Breast epithelium (tissue), 4 donors: ENCODE measurements around the gene LCE2A. TPM values are rescaled to one million over a fixed set of nuclear protein-coding genes. Genes with fewer than 3 reads are reported as not detected.
"Not testable (repeated sequence)": the region's sequence is repeated elsewhere in the genome, so short reads cannot be mapped to it uniquely, and the experiment has no call there.

Source experiments
- DNase-seq, 2 donors: peaks; one replicate each; pipeline ENCODE4 v3.0.0-alpha.2; 2019; ENCODE audit warnings: low spot score in 2 of 2
- H3K27ac ChIP-seq, 2 donors: fragments of 200-600 bp; sonication (generic) in 1 of 2; one replicate each; pipeline ENCODE4 v1.5.1; 2016 to 2019; ENCODE audit warnings: mild to moderate bottlenecking in 1 of 2
- H3K27me3 ChIP-seq, 2 donors: fragments of 200-600 bp; sonication (generic) in 1 of 2; one replicate each; pipeline versions ENCODE4 v1.5.1 to v1.6.0; 2017 to 2019; ENCODE audit warnings: control low read depth in 1 of 2, mild to moderate bottlenecking in 1 of 2
- H3K36me3 ChIP-seq: fragments of 200-600 bp; one replicate; pipeline ENCODE4 v1.5.1; 2019
- H3K4me1 ChIP-seq, 2 donors: fragments of 200-600 bp; sonication (generic); one replicate each; pipeline ENCODE4 v1.5.1; 2016 to 2019; ENCODE audit warnings: control low read depth in 1 of 2
- H3K4me3 ChIP-seq, 3 donors: fragments of 200-600 bp; sonication (generic); 1 replicate in 2 of 3; 2 replicates in 1 of 3; pipeline ENCODE4 v1.5.1; 2016 to 2019; ENCODE audit warnings: mild to moderate bottlenecking in 3 of 3, moderate library complexity in 2 of 3
- H3K9me3 ChIP-seq, 2 donors: fragments of 200-600 bp; sonication (generic) in 1 of 2; one replicate each; pipeline ENCODE4 v1.5.1; 2016 to 2019; ENCODE audit warnings: control low read depth in 1 of 2
- POLR2A ChIP-seq: fragments of 450-650 bp; IDR thresholded peaks from one replicate; pipeline ENCODE4 v1.6.1; 2016; ENCODE audit warnings: antibody characterized with exemption, mild to moderate bottlenecking, moderate library complexity
- POLR2AphosphoS5 ChIP-seq, 3 donors: sonication (generic); formaldehyde crosslinking; IDR thresholded peaks; one replicate each; pipeline ENCODE4 v1.6.1; 2017; ENCODE audit warnings: antibody characterized with exemption in 3 of 3
- intact Hi-C: fragments of 100-400 bp; cut with DNase I; formaldehyde crosslinking; loops from one replicate; pipeline ENCODE4 v1.15.1; 2023; ENCODE audit warnings: low total_unique reads
- total RNA-seq, 3 donors: library from RNA; depleted of rRNA; stranded (reverse); fragments of >200 nt; gene quantifications; one replicate each; pipeline ENCODE4 v1.1.0, GENCODE V29; 2016
- TF ChIP-seq, protein P1 (sequence below), 3 donors: fragments of 450-650 bp; IDR thresholded peaks; one replicate each; pipeline ENCODE4 v1.5.1; 2016 to 2017; ENCODE audit warnings: antibody characterized with exemption in 3 of 3, mild to moderate bottlenecking in 3 of 3, moderate library complexity in 3 of 3

LCE2A gene
- total RNA-seq, 3 donors from 2014 or later: not detected

DNA sequence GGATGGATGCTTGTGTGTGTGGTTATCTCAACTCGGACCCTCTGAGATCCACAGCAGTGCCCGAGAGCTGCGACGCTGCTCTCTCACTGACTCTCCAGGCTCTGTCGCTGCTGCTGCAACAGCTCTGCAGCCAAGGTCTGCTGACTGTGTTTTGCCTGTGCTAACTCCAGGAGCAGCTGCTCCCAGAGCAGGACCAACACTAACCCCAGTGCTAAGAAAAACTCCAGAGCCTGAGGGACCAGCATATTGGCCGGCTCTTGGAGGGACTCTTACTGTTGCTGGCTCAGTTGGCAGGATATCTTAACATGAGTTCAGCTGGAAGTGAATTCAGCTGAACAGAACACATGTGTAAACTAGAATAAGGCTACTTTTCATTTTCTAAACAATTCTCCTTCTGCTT, 18.7 kb upstream of the LCE2A start:
- intact Hi-C loops: no loop called here
- no peak overlapping the region for H3K4me3 ChIP-seq
- H3K27me3 ChIP-seq: no peaks in the 10 kb centered on the region
- H3K36me3 ChIP-seq: no peaks in the 10 kb centered on the region
- H3K4me1 ChIP-seq: no peaks in the 10 kb centered on the region
- TF ChIP-seq, protein P1, sequence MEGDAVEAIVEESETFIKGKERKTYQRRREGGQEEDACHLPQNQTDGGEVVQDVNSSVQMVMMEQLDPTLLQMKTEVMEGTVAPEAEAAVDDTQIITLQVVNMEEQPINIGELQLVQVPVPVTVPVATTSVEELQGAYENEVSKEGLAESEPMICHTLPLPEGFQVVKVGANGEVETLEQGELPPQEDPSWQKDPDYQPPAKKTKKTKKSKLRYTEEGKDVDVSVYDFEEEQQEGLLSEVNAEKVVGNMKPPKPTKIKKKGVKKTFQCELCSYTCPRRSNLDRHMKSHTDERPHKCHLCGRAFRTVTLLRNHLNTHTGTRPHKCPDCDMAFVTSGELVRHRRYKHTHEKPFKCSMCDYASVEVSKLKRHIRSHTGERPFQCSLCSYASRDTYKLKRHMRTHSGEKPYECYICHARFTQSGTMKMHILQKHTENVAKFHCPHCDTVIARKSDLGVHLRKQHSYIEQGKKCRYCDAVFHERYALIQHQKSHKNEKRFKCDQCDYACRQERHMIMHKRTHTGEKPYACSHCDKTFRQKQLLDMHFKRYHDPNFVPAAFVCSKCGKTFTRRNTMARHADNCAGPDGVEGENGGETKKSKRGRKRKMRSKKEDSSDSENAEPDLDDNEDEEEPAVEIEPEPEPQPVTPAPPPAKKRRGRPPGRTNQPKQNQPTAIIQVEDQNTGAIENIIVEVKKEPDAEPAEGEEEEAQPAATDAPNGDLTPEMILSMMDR (IDR thresholded peaks at IDR 0.05): no peak
- TF ChIP-seq POLR2AphosphoS5 (IDR thresholded peaks at IDR 0.05): no peak
- no peak for TF ChIP-seq POLR2A
- no peak for DNase-seq
- no peaks in the 10 kb centered on the region for H3K9me3 ChIP-seq
- H3K27ac ChIP-seq: no peak overlapping the region

DNA sequence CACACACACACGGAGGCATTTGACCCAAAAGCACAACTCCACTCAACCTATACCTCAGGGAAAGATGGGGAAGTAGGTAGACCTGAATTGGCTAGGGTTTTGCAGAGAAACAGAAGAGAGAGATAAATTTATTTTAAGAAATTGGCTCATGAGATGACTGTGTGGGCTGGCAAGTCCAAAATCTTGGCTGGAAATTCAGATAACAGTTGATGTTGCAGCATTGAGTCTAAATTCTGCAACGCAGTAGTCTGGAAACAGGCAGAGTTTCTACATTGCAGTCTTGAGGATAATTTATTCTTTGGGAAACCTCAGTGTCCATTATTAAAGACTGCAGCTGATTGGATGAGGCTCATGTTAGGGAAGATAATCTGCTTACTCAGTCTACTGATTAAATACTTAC, 16.5 kb upstream of the LCE2A start:
- H3K4me3 ChIP-seq: no peak overlapping the region
- no peaks in the 10 kb centered on the region for H3K36me3 ChIP-seq
- H3K27ac ChIP-seq: no peak overlapping the region
- no peaks in the 10 kb centered on the region for H3K9me3 ChIP-seq
- no peak for DNase-seq
- H3K27me3 ChIP-seq: no peaks in the 10 kb centered on the region
- intact Hi-C loops: no loop called here
- TF ChIP-seq POLR2AphosphoS5 (IDR thresholded peaks at IDR 0.05) (no peak), POLR2A (no peak)
- TF ChIP-seq, protein P1 (IDR thresholded peaks at IDR 0.05): no peak
- H3K4me1 ChIP-seq: no peaks in the 10 kb centered on the region

DNA sequence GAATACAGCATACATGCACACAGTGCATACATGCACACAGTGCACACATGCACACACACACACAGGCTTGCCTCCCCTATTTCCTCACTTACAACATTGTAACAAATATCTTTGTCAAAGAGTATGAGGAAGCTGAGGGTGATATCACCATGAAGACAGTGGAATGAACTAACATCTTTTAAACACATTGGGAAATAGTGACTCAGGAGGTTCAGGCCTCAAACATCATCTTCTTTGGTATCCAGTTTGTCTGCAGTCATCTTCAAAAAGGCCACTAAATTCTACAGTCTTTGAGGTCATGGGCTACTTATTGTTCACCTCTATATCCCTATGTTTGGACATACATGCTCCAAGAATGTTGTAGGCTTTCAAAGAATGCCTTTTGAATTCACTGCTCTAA, 14.3 kb upstream of the LCE2A start:
- DNase-seq: no peak
- Histone ChIP-seq H3K9me3 (no peaks in the 10 kb centered on the region), H3K27me3 (no peaks in the 10 kb centered on the region), H3K4me3 (no peak overlapping the region), H3K27ac (no peak overlapping the region), H3K36me3 (no peaks in the 10 kb centered on the region), H3K4me1 (no peaks in the 10 kb centered on the region)
- TF ChIP-seq POLR2AphosphoS5 (IDR thresholded peaks at IDR 0.05) (no peak), POLR2A (no peak)
- TF ChIP-seq, protein P1 (IDR thresholded peaks at IDR 0.05): no peak
- intact Hi-C loops: no loop called here

DNA sequence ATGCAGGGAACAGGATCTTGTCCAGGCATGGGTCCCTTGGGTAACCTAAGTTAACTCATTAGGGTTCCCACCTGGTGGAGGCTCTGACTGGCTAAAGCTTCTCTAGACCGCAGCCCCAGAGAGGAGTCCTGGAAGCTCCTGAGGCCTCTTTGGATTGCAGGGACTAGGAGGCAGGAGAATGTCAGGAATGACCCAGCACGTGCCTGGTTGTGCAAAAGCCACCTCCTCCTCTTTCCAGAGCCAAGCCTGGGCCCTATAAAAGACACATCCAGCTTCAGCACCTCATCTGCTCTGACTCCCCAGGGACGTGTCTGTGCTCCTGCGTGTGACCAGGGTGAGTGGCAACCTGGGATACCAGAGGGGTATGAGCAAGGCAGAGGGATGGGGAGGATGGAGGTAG, 12.3 kb upstream of the LCE2A start, which contains the start of gene LCE2B:
LCE2B (plus strand) TSS at position 301 of the 400 bp plus-strand sequence. CDS start 721 bp downstream, outside the sequence.
- DNase-seq, H3K4me1 ChIP-seq, H3K36me3 ChIP-seq, intact Hi-C loops, H3K27ac ChIP-seq, H3K9me3 ChIP-seq, H3K4me3 ChIP-seq, H3K27me3 ChIP-seq: not testable (repeated sequence)

DNA sequence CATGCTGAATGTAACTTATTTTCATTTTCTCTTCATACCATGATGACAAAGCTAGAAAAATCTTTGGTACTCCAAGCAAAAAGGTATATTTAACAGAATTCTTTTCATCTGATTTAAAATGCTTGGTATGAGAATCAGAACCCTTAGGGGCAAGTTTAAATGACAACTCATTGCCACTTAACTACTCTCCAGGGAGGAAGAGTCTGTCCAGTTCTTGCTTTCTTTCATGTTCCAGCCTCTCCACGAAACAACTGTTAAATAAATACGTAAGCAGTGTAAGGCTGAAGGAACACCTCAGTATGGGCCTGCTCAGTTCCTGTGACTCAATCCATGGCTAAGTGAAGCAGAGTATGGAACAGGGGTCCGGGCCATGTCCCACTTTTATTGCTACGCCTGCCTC, 1.6 kb downstream of the LCE2A start:
- DNase-seq: no peak
- H3K36me3 ChIP-seq: no peaks in the 10 kb centered on the region
- H3K27ac ChIP-seq: no peak overlapping the region
- peaks cover 0 to 5% of the 10 kb centered on the region in 2 donors for H3K9me3 ChIP-seq
- H3K4me3 ChIP-seq: no peak overlapping the region
- H3K4me1 ChIP-seq: no peaks in the 10 kb centered on the region
- intact Hi-C loops: no loop called here
- no peaks in the 10 kb centered on the region for H3K27me3 ChIP-seq
- TF ChIP-seq, protein P1 (IDR thresholded peaks at IDR 0.05): no peak
- no peak for TF ChIP-seq POLR2AphosphoS5 (IDR thresholded peaks at IDR 0.05)
- TF ChIP-seq POLR2A: no peak

DNA sequence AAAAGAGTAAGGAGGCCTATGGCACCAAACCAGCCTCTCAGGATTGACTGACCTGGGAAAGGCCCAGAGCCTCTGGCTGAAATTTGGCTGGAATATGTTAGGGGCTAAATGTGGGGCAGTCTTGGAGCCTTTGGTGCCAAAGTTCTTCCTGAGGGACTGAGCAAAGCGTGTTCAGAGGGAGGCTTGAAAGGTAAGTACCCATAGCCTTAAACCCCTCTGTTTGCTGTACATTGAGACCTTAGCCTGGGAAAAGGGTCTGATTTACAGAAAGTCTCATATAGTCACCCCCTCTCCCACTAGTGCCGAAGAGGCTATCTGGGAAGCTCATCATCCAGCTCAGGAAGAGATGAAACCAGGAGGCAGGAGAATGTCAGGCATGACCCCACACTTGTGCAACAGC, 9.7 kb downstream of the LCE2A start, which contains the start of gene LCE4A:
LCE4A (plus strand) TSS at position 301 of the 400 bp plus-strand sequence. CDS start 916 bp downstream, outside the sequence.
- TF ChIP-seq, protein P1 (IDR thresholded peaks at IDR 0.05): no peak
- TF ChIP-seq POLR2A (no peak), POLR2AphosphoS5 (IDR thresholded peaks at IDR 0.05) (no peak)
- Histone ChIP-seq H3K27me3 (no peaks in the 10 kb centered on the region), H3K27ac (no peak within 1 kb of the TSS), H3K36me3 (no peaks in the 10 kb centered on the region), H3K4me3 (no peak within 1 kb of the TSS), H3K9me3 (peaks cover 0 to 5% of the 10 kb centered on the region in 2 donors), H3K4me1 (no peaks in the 10 kb centered on the region)
- intact Hi-C loops: no loop called here
- no peak for DNase-seq
